GM23248 (cell line): ENCODE data around the gene PDP2.

Source experiments
- EZH2 ChIP-seq: fragments of 200-600 bp; sonication (generic); IDR thresholded peaks from 2 replicates; pipeline ENCODE4 v1.6.1; 2018; ENCODE audit warnings: antibody characterized with exemption, mild to moderate bottlenecking; ENCODE audit not compliant: insufficient read depth, poor library complexity, severe bottlenecking
- EZH2phosphoT487 ChIP-seq: fragments of 200-600 bp; sonication (generic); IDR thresholded peaks from 2 replicates; pipeline ENCODE4 v1.6.1; 2018; ENCODE audit warnings: antibody characterized with exemption, moderate library complexity, mild to moderate bottlenecking, low read depth; ENCODE audit not compliant: insufficient read depth

DNA sequence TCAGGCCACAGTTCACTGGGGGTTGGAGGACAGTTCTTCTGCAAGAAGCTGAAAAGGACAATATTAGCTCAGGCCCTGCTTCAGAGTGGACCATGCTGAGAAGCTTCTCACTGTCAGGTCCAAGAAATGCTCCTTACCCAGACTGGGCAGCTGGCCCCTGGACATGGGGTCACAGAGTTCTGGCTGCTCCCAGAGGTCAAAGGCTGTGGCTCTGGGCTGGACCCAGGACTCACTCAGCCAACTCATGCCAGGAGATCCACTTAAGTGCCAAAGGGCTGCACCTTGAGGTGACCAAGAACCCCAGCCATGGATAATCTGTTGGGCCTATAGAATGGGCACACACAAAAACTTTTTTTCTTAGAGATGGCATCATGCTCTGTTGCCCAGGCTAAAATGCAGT lies 59.1 kb downstream of the PDP2 start:
- no peak for TF ChIP-seq EZH2
- no peak for TF ChIP-seq EZH2phosphoT487
